GM18526 (cell line): Measurements from ENCODE around the gene PAN3.

Experiments used
- POLR2A ChIP-seq: IDR thresholded peaks from 3 replicates; pipeline ENCODE4 v1.6.1; 2011; ENCODE audit not compliant: insufficient read length; ENCODE audit errors: extremely low read depth

PAN3 gene

DNA sequence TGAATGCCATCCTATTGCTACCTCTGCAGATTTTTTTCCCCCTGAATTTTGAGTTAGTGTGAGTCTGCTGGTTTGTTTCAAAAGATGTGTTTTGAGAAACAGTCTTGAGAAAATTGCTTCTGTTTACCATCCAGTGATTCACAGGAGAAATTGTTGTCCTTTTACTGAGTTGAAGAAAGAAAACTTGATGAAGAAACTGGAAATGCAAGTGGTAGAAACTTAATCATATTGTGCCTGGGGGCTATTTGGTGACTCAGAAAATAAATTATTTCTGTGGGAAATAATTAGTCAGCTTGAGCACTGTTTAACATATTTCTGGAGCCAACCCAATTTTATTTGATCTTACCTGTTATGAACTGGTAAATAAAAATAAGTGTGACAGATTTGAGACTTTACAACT, 35.4 kb downstream of the PAN3 start:
- no peak for TF ChIP-seq POLR2A

DNA sequence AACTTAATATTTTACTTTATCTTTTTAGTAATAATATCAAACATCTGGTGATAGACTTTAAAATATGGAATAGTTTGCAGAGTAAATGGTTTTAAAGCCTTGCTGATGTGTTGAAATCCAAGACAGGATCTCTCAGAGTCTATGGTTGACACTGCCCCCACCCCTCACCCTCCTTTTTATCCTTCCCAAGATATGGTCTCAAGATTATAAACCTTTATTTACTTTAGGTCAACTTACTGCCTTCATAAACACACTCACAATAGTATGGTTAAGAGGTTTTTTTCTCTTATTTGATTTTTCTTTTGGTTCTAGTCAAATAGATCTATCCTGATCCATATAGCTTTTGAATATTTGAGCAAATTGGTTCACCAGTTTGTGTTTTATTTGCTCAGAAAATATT, 39.0 kb downstream of the PAN3 start:
- no peak for TF ChIP-seq POLR2A

DNA sequence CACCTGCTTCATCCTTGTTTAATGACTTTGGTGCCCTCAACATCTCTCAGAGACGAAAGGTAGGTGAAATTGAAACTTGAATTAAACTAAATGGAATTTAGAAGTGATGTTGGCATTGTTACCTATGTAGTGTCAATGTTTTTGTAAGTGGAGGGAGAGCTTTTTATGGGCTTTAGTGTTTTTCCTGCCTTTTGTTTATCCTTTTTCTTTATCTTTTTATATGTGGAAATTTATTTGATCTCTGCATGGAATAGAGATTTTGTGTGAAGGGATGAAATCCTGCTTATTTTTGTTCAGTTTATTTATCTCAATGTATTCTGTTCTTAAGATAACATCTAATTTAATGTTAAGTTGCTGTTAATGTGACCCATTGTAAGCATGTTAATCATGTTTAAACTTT, 39.5 kb downstream of the PAN3 start:
- TF ChIP-seq POLR2A: no peak

- TF ChIP-seq POLR2A: no peak
Measured at GRCh38 chr13:28179974-28180373, 41.6 kb downstream of the PAN3 start.

GRCh38 chr13:28181413-28181812, 43.1 kb downstream of the PAN3 start:
- TF ChIP-seq POLR2A: no peak

DNA sequence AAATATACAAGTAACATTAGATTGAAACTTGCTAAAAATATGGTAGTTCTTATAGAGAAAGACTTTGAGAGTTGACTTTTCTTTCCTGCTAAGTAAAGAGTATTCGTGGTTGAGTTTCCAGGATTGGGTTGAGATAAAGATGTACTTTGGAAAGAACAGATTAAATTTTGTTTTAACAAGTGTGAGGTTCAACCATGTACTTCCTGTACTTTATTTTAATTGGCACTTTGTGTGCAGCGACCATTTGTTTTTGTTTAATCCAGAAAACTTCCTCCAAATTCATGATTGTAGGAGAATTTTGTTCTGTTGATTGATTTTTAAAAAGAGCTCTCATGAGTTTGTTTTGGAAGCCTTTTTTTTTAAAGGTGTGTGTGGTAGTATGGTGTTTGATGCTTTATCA, 46.9 kb downstream of the PAN3 start:
- TF ChIP-seq POLR2A: no peak

DNA sequence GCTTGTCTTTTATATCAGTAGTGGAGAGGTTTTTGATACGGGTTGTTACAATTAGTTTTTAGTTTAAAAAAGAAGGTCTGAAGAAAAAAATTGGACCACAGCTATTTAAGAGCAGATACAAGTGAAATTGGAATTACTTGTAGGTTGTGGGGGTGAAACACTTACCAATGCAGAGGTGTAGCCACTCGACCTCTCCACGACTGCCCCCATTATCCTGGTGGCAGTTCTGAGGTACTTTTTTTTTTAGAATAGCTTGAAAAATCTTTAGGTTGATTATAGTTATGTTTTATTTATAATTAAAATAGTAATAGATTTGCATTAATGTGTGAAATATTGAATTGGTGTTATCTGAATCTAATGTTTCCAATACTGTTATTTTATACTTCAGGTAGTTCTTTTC, 60.7 kb downstream of the PAN3 start:
- TF ChIP-seq POLR2A: no peak

DNA sequence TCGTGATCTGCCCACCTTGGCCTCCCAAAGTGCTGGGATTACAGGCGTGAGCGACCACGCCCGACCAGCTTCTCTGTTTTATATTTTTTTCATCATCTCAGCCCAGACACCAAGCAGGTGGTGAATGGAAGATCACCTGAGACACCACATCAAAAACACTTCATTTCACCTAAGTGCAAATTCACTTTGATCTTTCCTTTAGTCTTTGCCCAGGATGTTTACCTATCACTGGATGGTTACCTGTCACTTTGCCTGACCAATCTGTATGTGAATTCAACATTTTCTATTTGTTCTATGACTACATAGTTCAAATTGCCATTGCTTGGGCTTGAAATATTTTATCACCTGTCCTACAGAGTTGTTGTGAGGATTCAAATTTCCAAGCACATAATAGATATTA, 65.7 kb downstream of the PAN3 start:
- no peak for TF ChIP-seq POLR2A

GRCh38 chr13:28204690-28205443, 66.5 kb downstream of the PAN3 start:
- TF ChIP-seq POLR2A: no peak

- no peak for TF ChIP-seq POLR2A
Measured at GRCh38 chr13:28218679-28219078, 80.3 kb downstream of the PAN3 start.

- no peak for TF ChIP-seq POLR2A
Measured at GRCh38 chr13:28219408-28220099, 81.2 kb downstream of the PAN3 start.

DNA sequence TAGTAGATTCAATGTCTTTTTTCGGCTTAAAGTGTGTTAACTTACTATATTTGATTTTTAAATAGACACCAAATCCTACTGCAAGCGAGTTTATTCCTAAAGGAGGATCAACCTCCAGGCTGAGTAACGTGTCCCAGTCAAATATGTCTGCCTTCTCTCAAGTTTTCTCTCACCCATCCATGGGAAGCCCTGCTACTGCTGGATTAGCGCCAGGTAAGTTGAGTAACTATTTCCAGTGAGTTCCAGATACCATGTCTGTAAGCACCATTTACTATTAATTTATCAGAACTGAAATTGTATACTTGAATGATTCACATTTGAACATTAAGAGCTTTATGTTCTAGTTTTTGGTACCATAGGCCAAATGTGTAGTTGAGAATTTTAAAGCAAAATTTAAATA, 81.8 kb downstream of the PAN3 start:
- TF ChIP-seq POLR2A: no peak

- TF ChIP-seq POLR2A: no peak
Measured at GRCh38 chr13:28229522-28230411, 91.4 kb downstream of the PAN3 start.

DNA sequence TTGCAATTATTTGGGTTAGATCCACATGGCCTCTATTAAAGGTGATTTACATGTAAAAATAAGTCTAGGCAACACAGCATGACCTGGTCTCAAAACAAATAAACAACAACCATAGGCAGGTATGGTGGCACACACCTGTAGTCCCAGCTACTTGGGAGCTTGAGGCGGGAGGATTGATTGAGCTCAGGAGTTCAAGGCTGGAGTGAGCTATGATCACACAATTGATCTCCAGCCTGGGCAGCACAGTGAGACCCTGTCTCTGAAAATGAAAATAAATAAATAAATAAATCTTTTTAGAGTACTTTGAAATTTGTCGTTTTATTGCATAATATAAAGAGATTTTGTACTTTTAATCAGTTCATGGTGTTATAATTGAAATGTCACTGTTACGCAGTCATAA, 93.3 kb downstream of the PAN3 start:
- no peak for TF ChIP-seq POLR2A

GRCh38 chr13:28237944-28238343, 99.6 kb downstream of the PAN3 start:
- no peak for TF ChIP-seq POLR2A

- no peak for TF ChIP-seq POLR2A
Measured at GRCh38 chr13:28239374-28239773, 101.0 kb downstream of the PAN3 start.

GRCh38 chr13:28245465-28245864, 107.1 kb downstream of the PAN3 start:
- TF ChIP-seq POLR2A: no peak

DNA sequence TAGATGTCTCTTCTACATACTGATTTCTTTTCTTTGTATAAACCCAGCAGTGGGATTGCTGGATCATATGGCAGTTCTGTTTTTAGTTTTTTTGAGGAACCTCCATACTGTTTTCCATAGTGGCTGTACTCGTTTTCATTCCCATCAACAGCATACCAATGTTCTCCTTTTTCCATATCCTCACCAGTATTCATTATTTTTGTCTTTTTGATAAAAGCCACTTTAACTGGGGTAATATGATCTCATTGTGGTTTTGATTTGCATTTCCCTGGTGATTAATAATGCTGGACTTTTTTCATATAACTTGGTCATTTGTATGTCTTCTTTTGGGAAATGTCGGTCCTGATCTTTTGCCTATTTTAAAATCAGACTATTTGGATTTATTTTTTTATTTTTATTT, 108.5 kb downstream of the PAN3 start:
- TF ChIP-seq POLR2A: no peak
